BE2C (cell line): Measurements from ENCODE around the gene CRX.
A peak's percentile ranks its signal among the peaks of the same experiment; 100 is the strongest.
"Not testable (repeated sequence)": the region's sequence is repeated elsewhere in the genome, so short reads cannot be mapped to it uniquely, and the experiment has no call there.

Experiments used
- DNase-seq: peaks from one replicate; pipeline ENCODE4 v3.0.0-alpha.2; 2020
- H3K27me3 ChIP-seq: fragments of 250-450 bp; sonication (Bioruptor Pico); 2 replicates; pipeline ENCODE4 v1.5.1; 2020; ENCODE audit warnings: mild to moderate bottlenecking
- H3K36me3 ChIP-seq: fragments of 250-450 bp; sonication (Bioruptor Pico); 2 replicates; pipeline ENCODE4 v1.5.1; 2020; ENCODE audit warnings: mild to moderate bottlenecking
- H3K4me1 ChIP-seq: fragments of 250-450 bp; sonication (Bioruptor Pico); 2 replicates; pipeline ENCODE4 v1.5.1; 2020
- H3K4me3 ChIP-seq: 2 replicates; pipeline ENCODE4 v1.5.1; 2011; ENCODE audit warnings: low read depth, low read length
- H3K9me3 ChIP-seq: fragments of 250-450 bp; sonication (Bioruptor Pico); 2 replicates; pipeline ENCODE4 v1.5.1; 2020
- TF ChIP-seq, protein P1 (sequence below): IDR thresholded peaks from 2 replicates; pipeline ENCODE4 v1.5.1; 2012; ENCODE audit warnings: mild to moderate bottlenecking, low read depth, low read length

The CRX gene

GRCh38 chr19:47780215-47780551, 41.6 kb upstream of the CRX start:
- DNase-seq, result no peak
- Histone ChIP-seq H3K4me1 (no peaks in the 10 kb centered on the region), H3K9me3 (no peaks in the 10 kb centered on the region), H3K4me3 (no peak overlapping the region), H3K27me3 (no peaks in the 10 kb centered on the region), H3K36me3 (peaks cover 6% of the 10 kb centered on the region)
- TF ChIP-seq, protein P1, sequence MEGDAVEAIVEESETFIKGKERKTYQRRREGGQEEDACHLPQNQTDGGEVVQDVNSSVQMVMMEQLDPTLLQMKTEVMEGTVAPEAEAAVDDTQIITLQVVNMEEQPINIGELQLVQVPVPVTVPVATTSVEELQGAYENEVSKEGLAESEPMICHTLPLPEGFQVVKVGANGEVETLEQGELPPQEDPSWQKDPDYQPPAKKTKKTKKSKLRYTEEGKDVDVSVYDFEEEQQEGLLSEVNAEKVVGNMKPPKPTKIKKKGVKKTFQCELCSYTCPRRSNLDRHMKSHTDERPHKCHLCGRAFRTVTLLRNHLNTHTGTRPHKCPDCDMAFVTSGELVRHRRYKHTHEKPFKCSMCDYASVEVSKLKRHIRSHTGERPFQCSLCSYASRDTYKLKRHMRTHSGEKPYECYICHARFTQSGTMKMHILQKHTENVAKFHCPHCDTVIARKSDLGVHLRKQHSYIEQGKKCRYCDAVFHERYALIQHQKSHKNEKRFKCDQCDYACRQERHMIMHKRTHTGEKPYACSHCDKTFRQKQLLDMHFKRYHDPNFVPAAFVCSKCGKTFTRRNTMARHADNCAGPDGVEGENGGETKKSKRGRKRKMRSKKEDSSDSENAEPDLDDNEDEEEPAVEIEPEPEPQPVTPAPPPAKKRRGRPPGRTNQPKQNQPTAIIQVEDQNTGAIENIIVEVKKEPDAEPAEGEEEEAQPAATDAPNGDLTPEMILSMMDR, result no peak

DNA sequence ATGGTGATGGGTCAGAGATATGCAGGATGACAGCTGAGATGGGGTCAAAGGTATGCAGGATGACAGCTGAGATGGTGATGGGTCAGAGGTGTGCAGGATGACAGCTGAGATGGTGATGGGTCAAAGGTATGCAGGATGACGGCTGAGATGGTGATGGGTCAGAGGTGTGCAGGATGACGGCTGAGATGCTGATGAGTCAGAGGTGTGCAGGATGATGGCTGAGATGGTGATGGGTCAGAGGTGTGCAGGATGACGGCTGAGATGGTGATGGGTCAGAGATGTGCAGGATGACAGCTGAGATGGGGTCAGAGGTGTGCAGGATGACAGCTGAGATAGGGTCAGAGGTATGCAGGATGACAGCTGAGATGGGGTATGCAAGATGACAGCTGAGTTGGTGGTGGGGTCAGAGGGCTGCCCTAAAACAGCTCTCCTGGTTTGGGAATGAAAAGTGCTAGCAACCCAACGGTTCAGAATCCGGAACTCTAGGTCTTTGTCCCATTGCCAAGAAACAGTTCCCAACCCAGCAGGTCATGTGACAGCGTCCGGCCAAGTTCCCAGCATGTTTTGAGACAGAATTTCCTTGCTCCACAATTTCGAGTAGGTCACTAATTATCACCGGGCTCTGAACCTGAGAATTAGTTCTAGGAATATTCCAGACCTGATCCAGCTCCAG, 40.0 kb upstream of the CRX start:
- H3K4me1 ChIP-seq, result no peaks in the 10 kb centered on the region
- no peak for DNase-seq
- H3K4me3 ChIP-seq, result no peak overlapping the region
- TF ChIP-seq, protein P1, result no peak
- H3K36me3 ChIP-seq, result peaks cover 6% of the 10 kb centered on the region
- no peaks in the 10 kb centered on the region for H3K27me3 ChIP-seq
- no peaks in the 10 kb centered on the region for H3K9me3 ChIP-seq

DNA sequence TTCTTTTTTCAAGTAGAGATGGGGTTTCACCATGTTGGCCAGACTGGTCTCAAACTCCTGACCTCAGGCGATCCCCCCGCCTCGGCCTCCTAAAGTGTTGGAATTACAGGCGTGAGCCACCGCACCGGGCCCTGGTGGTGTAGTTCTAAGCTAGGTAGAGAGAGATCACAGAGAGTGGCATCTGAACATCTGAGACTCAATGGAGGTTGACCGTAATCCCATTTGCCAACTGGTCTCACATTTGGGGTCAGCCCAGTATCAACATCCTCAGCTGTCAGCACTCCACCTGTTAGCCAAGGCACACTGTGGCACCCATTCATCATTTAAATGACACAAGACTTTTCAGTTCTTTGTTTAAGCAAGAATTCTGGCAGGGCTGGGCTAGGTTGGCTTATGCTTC, 35.2 kb upstream of the CRX start:
- no peak overlapping the region for H3K4me3 ChIP-seq
- TF ChIP-seq, protein P1, result no peak
- no peak for DNase-seq

DNA sequence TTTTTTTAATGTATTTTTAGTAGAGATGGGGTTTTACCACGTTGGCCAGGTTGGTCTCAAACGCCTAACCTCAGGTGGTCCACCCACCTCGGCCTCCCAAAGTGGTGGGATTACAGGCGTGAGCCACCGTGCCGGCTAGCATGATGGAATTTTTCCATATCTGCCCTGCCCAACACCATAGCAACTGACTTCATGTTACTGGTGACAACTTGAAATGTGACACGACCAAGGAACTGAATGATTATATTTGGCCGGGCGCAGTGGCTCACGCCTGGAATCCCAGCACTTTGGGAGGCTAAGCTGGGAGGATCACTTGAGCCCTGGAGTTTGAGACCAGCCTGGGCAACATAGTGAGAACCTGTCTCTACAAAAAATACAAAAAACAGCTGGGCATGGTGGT, 34.4 kb upstream of the CRX start:
- not testable (repeated sequence) for H3K27me3 ChIP-seq, DNase-seq, H3K9me3 ChIP-seq, H3K4me1 ChIP-seq, H3K36me3 ChIP-seq, H3K4me3 ChIP-seq

More for the DNA sequence above, 35.2 kb upstream of the CRX start:
- Histone ChIP-seq H3K36me3 (no peaks in the 10 kb centered on the region), H3K9me3 (no peaks in the 10 kb centered on the region), H3K27me3 (no peaks in the 10 kb centered on the region), H3K4me1 (no peaks in the 10 kb centered on the region)

DNA sequence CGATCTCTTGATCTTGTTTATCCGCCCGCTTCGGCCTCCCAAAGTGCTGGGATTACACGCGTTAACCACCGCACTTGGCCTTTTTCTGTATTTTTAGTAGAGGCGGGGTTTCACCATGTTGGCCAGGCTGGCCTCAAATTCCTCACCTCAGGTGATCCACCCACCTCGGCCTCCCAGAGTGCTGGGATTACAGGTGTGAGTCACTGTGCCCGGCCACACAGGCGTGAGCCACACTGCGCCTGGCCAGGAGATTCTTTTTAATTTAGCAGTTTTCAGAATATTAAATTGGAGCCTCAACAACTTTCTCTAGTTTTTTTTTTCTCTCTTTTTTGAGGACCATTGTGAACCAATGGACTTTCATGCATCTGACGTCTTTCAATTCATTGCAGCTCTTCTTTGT, 31.9 kb upstream of the CRX start:
- DNase-seq, H3K4me1 ChIP-seq, H3K27me3 ChIP-seq, H3K36me3 ChIP-seq, H3K9me3 ChIP-seq, H3K4me3 ChIP-seq: not testable (repeated sequence)

- DNase-seq, result peak; percentile 90
- no peaks in the 10 kb centered on the region for H3K9me3 ChIP-seq
- no peaks in the 10 kb centered on the region for H3K36me3 ChIP-seq
- no peaks in the 10 kb centered on the region for H3K27me3 ChIP-seq
- no peak overlapping the region for H3K4me3 ChIP-seq
- H3K4me1 ChIP-seq, result no peaks in the 10 kb centered on the region
- TF ChIP-seq, protein P1, result peak; percentile 79
Observed at GRCh38 chr19:47790398-47790814, 31.3 kb upstream of the CRX start.

DNA sequence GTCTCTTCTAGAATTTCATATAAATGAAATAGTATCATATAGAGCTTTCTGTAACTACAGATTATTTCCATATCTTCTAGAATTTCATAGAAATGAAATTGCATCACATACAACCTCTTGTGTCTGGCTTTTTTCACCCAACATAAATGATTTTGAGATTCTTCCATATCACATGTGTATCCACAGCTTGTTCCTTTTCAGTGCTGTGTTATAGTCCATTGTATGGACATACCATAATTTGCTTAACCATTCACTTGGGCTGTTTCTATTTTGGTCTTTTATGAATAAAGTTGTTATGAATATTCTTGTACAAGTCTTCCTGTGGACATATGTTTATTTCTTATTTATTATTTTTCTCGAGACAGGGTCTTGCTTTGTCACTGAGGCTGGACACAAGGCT, 29.1 kb upstream of the CRX start:
- H3K4me1 ChIP-seq, result no peaks in the 10 kb centered on the region

More for the DNA sequence above, 29.1 kb upstream of the CRX start:
- TF ChIP-seq, protein P1, result no peak
- H3K4me3 ChIP-seq, result no peak overlapping the region
- no peaks in the 10 kb centered on the region for H3K27me3 ChIP-seq
- no peaks in the 10 kb centered on the region for H3K9me3 ChIP-seq
- no peaks in the 10 kb centered on the region for H3K36me3 ChIP-seq
- no peak for DNase-seq
